Psoas muscle (tissue), 8 donors: ENCODE measurements around the gene DGCR8. TPM values are rescaled to one million over a fixed set of nuclear protein-coding genes. Genes with fewer than 3 reads are reported as not detected.
A peak's percentile ranks its signal among the peaks of the same experiment; 100 is the strongest.

Experiments used
- ATAC-seq, 4 donors: fragments of 200-7000 bp; cut with Tn5 transposase; one replicate each; pipeline ENCODE4 v1.9.1; 2020; ENCODE audit warnings: moderate library complexity in 3 of 4, mild to moderate bottlenecking in 2 of 4
- DNase-seq, 2 donors: peaks; one replicate each; pipeline ENCODE4 v3.0.0-alpha.2; 2020
- H3K27ac ChIP-seq: fragments of 200-600 bp; one replicate; pipeline ENCODE4 v1.8.0; 2022
- H3K27me3 ChIP-seq, 3 donors: fragments of 200-600 bp in 1 of 3; one replicate each; pipeline versions ENCODE4 v1.6.1 to v1.8.0; 2013 to 2022; ENCODE audit warnings: low read length in 2 of 3, mild to moderate bottlenecking in 2 of 3, moderate library complexity in 1 of 3; ENCODE audit not compliant: insufficient read depth in 3 of 3
- H3K36me3 ChIP-seq, 2 donors: fragments of 200-600 bp in 1 of 2; one replicate each; pipeline versions ENCODE4 v1.6.1 to v1.8.0; 2013 to 2022; ENCODE audit warnings: low read depth in 1 of 2, mild to moderate bottlenecking in 1 of 2, moderate library complexity in 1 of 2; ENCODE audit not compliant: insufficient read depth in 1 of 2
- H3K4me1 ChIP-seq: fragments of 200-600 bp; one replicate; pipeline ENCODE4 v1.8.0; 2022
- H3K4me3 ChIP-seq: fragments of 200-600 bp; one replicate; pipeline ENCODE4 v1.8.0; 2022; ENCODE audit warnings: mild to moderate bottlenecking
- H3K9me3 ChIP-seq: fragments of 200-600 bp; one replicate; pipeline ENCODE4 v1.8.0; 2022
- WGBS, 3 donors: extraction: QIAGEN DNeasy Blood & Tissue Kit; methylation state at CpG; one replicate each; pipeline versions ENCODE4 v1.1.6 to v1.1.7; 2013; 5-methylcytosine and 5-hydroxymethylcytosine counted together
- intact Hi-C, 2 donors: fragments of 100-400 bp; cut with DNase I; formaldehyde crosslinking; loops; one replicate each; pipeline versions ENCODE4 v1.11.0 to v1.14.2; 2022
- polyA plus RNA-seq, 3 donors: library from polyadenylated mRNA; stranded (reverse); fragments of 200-250 nt; gene quantifications; one replicate each; pipeline ENCODE4 v1.2.3, GENCODE V29; 2013
- total RNA-seq, 4 donors: library from RNA; stranded (reverse); fragmentation: NEBNext Ultra II Directional in 2 of 4; extraction: Animal tissue kit (Norgen Biotek cat#: 25700) in 2 of 4; gene quantifications; one replicate each; pipeline versions ENCODE4 v1.2.1 to v1.2.4, GENCODE V29; 2021 to 2023
- TF ChIP-seq, protein P1 (sequence below): fragments of 200-600 bp; IDR thresholded peaks from one replicate; pipeline ENCODE4 v1.8.0; 2022; ENCODE audit warnings: antibody characterized with exemption
- donor health status: healthy with polysubstance abuse.
- donor health status: DM: no; HTN: no; CAD: no; lungs with moderate emphysema.
- donor health status: Bipolar disorder and iron deficiency.
- donor health status: healthy.
- donor health status: DM: yes; HTN: yes; CAD: no.
- donor health status: DM: no; HTN: no; CAD: no.
- donor health status: DM: no; HTN: no; CAD: no.
- donor health status: DM: yes; HTN: yes; CAD: no.

DGCR8 gene
- total and polyA plus RNA-seq, 7 donors = 10.5 to 21.5 (median 15.3) TPM

DNA sequence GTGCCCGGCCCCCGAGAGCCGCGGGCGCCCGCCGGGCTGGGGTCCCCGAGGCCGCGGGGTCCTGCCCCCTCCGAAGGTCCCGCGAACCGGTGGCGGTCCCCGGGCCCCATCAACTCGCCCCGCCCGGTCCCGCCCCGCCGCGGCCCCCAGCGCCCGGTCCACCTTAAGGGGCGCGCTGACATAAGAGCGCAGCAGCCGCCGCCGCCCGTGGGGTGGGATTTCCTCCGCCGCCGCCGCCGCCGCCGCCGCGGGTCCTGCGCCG, 51.5 kb downstream of the DGCR8 start, which contains the start of gene ZDHHC8:
Gene ZDHHC8 (plus strand): TSS at position 208 of the 262 bp plus-strand sequence. CDS start 144 bp downstream, outside the sequence.
- intact Hi-C loops = no loop called here
- 0% methylated on average over 6 to 43 of the region's 43 CpGs for WGBS, 3 donors
- TF ChIP-seq, protein P1, sequence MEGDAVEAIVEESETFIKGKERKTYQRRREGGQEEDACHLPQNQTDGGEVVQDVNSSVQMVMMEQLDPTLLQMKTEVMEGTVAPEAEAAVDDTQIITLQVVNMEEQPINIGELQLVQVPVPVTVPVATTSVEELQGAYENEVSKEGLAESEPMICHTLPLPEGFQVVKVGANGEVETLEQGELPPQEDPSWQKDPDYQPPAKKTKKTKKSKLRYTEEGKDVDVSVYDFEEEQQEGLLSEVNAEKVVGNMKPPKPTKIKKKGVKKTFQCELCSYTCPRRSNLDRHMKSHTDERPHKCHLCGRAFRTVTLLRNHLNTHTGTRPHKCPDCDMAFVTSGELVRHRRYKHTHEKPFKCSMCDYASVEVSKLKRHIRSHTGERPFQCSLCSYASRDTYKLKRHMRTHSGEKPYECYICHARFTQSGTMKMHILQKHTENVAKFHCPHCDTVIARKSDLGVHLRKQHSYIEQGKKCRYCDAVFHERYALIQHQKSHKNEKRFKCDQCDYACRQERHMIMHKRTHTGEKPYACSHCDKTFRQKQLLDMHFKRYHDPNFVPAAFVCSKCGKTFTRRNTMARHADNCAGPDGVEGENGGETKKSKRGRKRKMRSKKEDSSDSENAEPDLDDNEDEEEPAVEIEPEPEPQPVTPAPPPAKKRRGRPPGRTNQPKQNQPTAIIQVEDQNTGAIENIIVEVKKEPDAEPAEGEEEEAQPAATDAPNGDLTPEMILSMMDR = no peak
- H3K4me1 ChIP-seq = peaks cover 38% of the 10 kb centered on the region
- H3K36me3 ChIP-seq = peaks cover 0 to 17% of the 10 kb centered on the region in 2 donors
- H3K27ac ChIP-seq = peak within 1 kb of the TSS; percentile 80
- H3K9me3 ChIP-seq = no peaks in the 10 kb centered on the region
- H3K4me3 ChIP-seq = peak within 1 kb of the TSS; percentile 96
- no peaks in the 10 kb centered on the region for H3K27me3 ChIP-seq
- DNase-seq = peak in 1 of 2 donors; percentile 61
- peak; percentile 49 to 61 (median 58) for ATAC-seq

DNA sequence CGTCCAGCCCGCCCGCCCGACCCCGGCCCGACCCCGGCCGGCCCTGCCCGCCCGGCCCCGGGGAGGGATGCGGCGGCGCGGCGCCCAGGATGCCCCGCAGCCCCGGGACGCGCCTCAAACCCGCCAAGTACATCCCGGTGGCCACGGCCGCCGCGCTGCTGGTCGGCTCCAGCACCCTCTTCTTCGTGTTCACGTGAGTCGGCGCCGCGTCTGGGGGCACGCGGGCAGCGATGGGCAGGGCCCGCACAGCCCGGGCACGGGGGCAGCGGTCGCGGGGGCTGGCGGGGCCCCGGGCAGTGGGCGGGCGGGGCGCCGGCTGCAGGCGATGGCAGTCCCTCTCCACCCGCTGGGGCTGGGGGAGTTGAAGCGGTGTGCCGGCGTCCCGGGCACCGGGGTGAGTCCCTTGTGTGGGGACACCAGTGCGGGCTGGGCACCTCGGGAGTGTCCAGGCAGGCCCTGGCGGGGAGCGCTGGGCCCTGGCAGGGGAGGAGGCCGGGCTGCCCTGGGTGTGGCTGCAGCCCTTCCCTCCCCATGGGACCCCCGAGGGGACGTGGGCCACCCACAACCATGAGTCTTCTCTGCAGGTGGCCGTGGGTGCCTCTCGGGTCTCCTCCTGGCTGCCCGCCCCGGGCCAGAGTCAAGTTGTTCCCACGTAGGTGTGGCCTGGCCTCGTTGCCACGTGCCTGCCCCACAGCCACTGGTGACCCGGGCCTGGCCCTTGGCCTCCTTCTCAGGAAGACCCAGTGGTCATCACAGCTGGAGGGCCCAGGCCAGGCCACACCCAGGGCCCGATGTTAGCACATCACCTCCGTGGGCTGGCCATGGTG, 52.0 kb downstream of the DGCR8 start:
- DNase-seq (peak; percentile 64 to 81), ATAC-seq (peak in 2 of 4 donors; percentile 17 to 21)
- no peaks in the 10 kb centered on the region for H3K9me3 ChIP-seq
- peaks cover 43% of the 10 kb centered on the region for H3K4me1 ChIP-seq
- WGBS, 3 donors = 0 to 1% (median 0%) methylated on average over 20 to 72 of the region's 72 CpGs
- peaks cover 0 to 11% of the 10 kb centered on the region in 2 donors for H3K36me3 ChIP-seq
- peak overlapping the region; percentile 80 for H3K27ac ChIP-seq
- H3K27me3 ChIP-seq = no peaks in the 10 kb centered on the region
- TF ChIP-seq, protein P1 = no peak
- peak overlapping the region; percentile 96 for H3K4me3 ChIP-seq
- intact Hi-C loops = no loop called here

GRCh38 chr22:20132686-20133246, 52.7 kb downstream of the DGCR8 start:
- Histone ChIP-seq H3K9me3 (no peaks in the 10 kb centered on the region), H3K27ac (peak overlapping the region; percentile 80), H3K4me1 (peaks cover 50% of the 10 kb centered on the region), H3K4me3 (peak overlapping the region; percentile 96), H3K27me3 (no peaks in the 10 kb centered on the region), H3K36me3 (peaks cover 0 to 4% of the 10 kb centered on the region in 2 donors)
- intact Hi-C loops = no loop called here
- TF ChIP-seq, protein P1 = no peak
- DNase-seq (no peak), ATAC-seq (no peak)
- 37 to 45% (median 38%) methylated on average over 16 of the region's 16 CpGs for WGBS, 3 donors

GRCh38 chr22:20133930-20134549, 54.0 kb downstream of the DGCR8 start:
- Histone ChIP-seq H3K27ac (no peak overlapping the region), H3K9me3 (no peaks in the 10 kb centered on the region), H3K27me3 (no peaks in the 10 kb centered on the region), H3K4me3 (peak overlapping the region; percentile 96), H3K36me3 (no peaks in the 10 kb centered on the region), H3K4me1 (peaks cover 56% of the 10 kb centered on the region)
- WGBS, 3 donors = 63 to 72% (median 65%) methylated on average over 12 of the region's 12 CpGs
- no peak for DNase-seq
- TF ChIP-seq, protein P1 = no peak
- ATAC-seq = no peak
- intact Hi-C loops = no loop called here
